BJ (cell line): Measurements from ENCODE around the gene FOXC2. TPM values are rescaled to one million over a fixed set of nuclear protein-coding genes. Genes with fewer than 3 reads are reported as not detected.
A peak's percentile ranks its signal among the peaks of the same experiment; 100 is the strongest.

Source experiments
- CTCF ChIA-PET: fragments of 350-600 bp; formaldehyde crosslinking; extraction: SDS; loops from one replicate; lab custom pipeline; 2021; ENCODE audit warnings: antibody characterized with exemption, inconsistent platforms; lab: Yijun Ruan, JAX
- POLR2A ChIA-PET: fragments of 300-600 bp; sonication (Branson Sonifier 250); formaldehyde crosslinking; extraction: SDS; loops from one replicate; lab custom pipeline; 2021; ENCODE audit warnings: antibody characterized with exemption; lab: Charles Lee
- DNase-seq: peaks from one replicate; pipeline ENCODE4 v3.0.0-alpha.2; 2011; ENCODE audit warnings: low read depth
- H3K27me3 ChIP-seq: 2 replicates; pipeline ENCODE4 v1.6.0; 2011; ENCODE audit warnings: low read length; ENCODE audit not compliant: control insufficient read depth, insufficient read depth
- H3K36me3 ChIP-seq: 2 replicates; pipeline ENCODE4 v1.5.1; 2011; ENCODE audit warnings: low read length; ENCODE audit not compliant: control insufficient read depth, insufficient read depth
- H3K4me3 ChIP-seq: 2 replicates; pipeline ENCODE4 v1.5.1; 2011; ENCODE audit warnings: low read depth, mild to moderate bottlenecking, control low read depth, low read length
- CTCF ChIP-seq: IDR thresholded peaks from 2 replicates; pipeline ENCODE4 v1.5.1; 2011; ENCODE audit warnings: low read depth, mild to moderate bottlenecking, control low read depth, inconsistent platforms, low read length, moderate library complexity; ENCODE audit not compliant: insufficient read depth
- polyA plus RNA-seq: library from polyadenylated mRNA; depleted of rRNA; stranded (reverse); fragments of >200 nt; gene quantifications from 2 replicates; pipeline ENCODE4 v1.2.3, GENCODE V29; 2011

The FOXC2 gene
- polyA plus RNA-seq, 1 experiment = 0.63 TPM

DNA sequence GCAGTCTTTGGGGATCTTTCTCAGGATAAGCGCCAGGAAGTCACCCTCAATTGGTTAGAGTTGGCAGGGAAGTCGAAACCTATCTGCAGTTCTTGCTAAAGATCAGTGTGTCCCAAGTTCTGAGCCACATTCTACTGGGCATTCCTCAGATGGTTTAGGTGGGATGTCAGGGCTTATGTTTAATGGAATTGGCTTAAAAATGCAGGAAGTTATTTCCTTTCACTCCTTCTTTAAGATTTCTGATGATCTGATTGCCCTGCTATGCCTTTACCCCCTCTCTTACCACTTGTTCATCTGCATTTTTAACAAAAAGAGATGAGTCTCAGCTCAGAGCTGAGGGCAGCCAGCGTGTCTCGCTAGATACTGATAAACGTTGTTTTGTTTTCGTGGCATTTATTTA, 42.5 kb downstream of the FOXC2 start:
- POLR2A ChIA-PET = no interaction called here
- Histone ChIP-seq H3K4me3 (no peak overlapping the region), H3K27me3 (no peaks in the 10 kb centered on the region), H3K36me3 (no peaks in the 10 kb centered on the region)
- DNase-seq = peak; percentile 86
- CTCF ChIA-PET = interaction anchor here (1.1 kb wide), 1 partner anchor 453 kb away, joined by 3 read pairs; no protein-coding TSS in a partner anchor
- TF ChIP-seq CTCF = no peak

GRCh38 chr16:86609661-86610060, 43.0 kb downstream of the FOXC2 start:
- ChIA-PET POLR2A (no interaction called here), CTCF (no interaction called here)
- no peak for DNase-seq
- no peak for TF ChIP-seq CTCF
- H3K4me3 ChIP-seq = no peak overlapping the region
- no peaks in the 10 kb centered on the region for H3K27me3 ChIP-seq
- no peaks in the 10 kb centered on the region for H3K36me3 ChIP-seq

- no peak for TF ChIP-seq CTCF
- ChIA-PET POLR2A (no interaction called here), CTCF (no interaction called here)
- no peaks in the 10 kb centered on the region for H3K27me3 ChIP-seq
- H3K36me3 ChIP-seq = no peaks in the 10 kb centered on the region
- H3K4me3 ChIP-seq = no peak overlapping the region
- no peak for DNase-seq
Observed at GRCh38 chr16:86610779-86611524, 44.3 kb downstream of the FOXC2 start.

DNA sequence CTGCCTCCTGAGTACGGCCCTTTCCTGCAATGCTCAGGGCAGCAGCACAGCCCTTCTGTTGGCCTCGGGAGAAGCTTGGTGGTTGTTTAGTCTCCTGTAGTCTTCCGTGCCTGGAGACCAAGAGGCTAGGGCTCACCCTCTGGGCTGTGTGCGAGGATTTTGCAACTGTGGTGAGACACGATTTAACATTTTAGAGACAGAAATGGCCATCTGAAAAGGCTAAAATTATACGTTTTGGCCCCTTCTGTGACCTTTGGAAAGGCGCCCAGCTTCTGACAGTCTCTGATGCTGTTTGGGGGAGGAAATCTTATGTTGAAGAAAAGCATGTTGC, 44.9 kb downstream of the FOXC2 start:
- no peak for DNase-seq
- H3K36me3 ChIP-seq = no peaks in the 10 kb centered on the region
- no peak overlapping the region for H3K4me3 ChIP-seq
- no peak for TF ChIP-seq CTCF
- CTCF ChIA-PET = no interaction called here
- H3K27me3 ChIP-seq = no peaks in the 10 kb centered on the region
- POLR2A ChIA-PET = no interaction called here

GRCh38 chr16:86611941-86612340, 45.3 kb downstream of the FOXC2 start:
- ChIA-PET POLR2A (no interaction called here), CTCF (no interaction called here)
- H3K36me3 ChIP-seq = no peaks in the 10 kb centered on the region
- no peak for TF ChIP-seq CTCF
- no peaks in the 10 kb centered on the region for H3K27me3 ChIP-seq
- no peak for DNase-seq
- H3K4me3 ChIP-seq = no peak overlapping the region
